WTC11 (cell line): Measurements from ENCODE around the gene SPOUT1. TPM values are rescaled to one million over a fixed set of nuclear protein-coding genes. Genes with fewer than 3 reads are reported as not detected.

Experiments
- total RNA-seq: library from RNA; stranded (reverse); gene quantifications from 3 replicates; pipeline ENCODE4 v1.2.3, GENCODE V29; 2021

Gene SPOUT1
- total RNA-seq, 1 experiment from 2014 or later, result 79.3 TPM

Other genes starting within 250 kb of the SPOUT1 start
- 57.5 to 71.1 TPM (median 64.5 TPM) in 3 replicates for gene DYNC2I2, start 172.9 kb downstream of the SPOUT1 start, total RNA-seq
- 1,083 to 1,129 TPM (median 1,086 TPM) in 3 replicates for gene SET, start 140.6 kb downstream of the SPOUT1 start, total RNA-seq
- 24.1 to 28.9 TPM (median 27.5 TPM) in 3 replicates for gene PKN3, start 127.3 kb downstream of the SPOUT1 start, total RNA-seq
- 39.7 to 46.3 TPM (median 45.2 TPM) in 3 replicates for gene ZDHHC12, start 105.7 kb downstream of the SPOUT1 start, total RNA-seq
- 20.6 to 24.5 TPM (median 23.8 TPM) in 3 replicates for gene ZER1, start 57.9 kb downstream of the SPOUT1 start, total RNA-seq
- gene TBC1D13, start 42.5 kb downstream of the SPOUT1 start, total RNA-seq, result 20.8 to 23.2 TPM (median 21.6 TPM) in 3 replicates
- 25.8 to 28.7 TPM (median 25.8 TPM) in 3 replicates for gene ENDOG, start 11.3 kb downstream of the SPOUT1 start, total RNA-seq
- 31.4 to 34.1 TPM (median 33.0 TPM) in 3 replicates for gene KYAT1, start 52.2 kb upstream of the SPOUT1 start, total RNA-seq
- gene LRRC8A, start 52.3 kb upstream of the SPOUT1 start, total RNA-seq, result 63.8 to 83.5 TPM (median 64.5 TPM) in 3 replicates
- gene PHYHD1, start 91.2 kb upstream of the SPOUT1 start, total RNA-seq, result 14.6 to 21.3 TPM (median 20.0 TPM) in 3 replicates
- gene DOLK, start 117.8 kb upstream of the SPOUT1 start, total RNA-seq, result 14.8 to 15.1 TPM (median 15.1 TPM) in 3 replicates
- 71.3 to 98.9 TPM (median 73.5 TPM) in 3 replicates for gene NUP188, start 117.9 kb upstream of the SPOUT1 start, total RNA-seq
- gene SH3GLB2, start 198.5 kb upstream of the SPOUT1 start, total RNA-seq, result 59.7 to 65.7 TPM (median 62.9 TPM) in 3 replicates
- gene MIGA2, start 206.8 kb upstream of the SPOUT1 start, total RNA-seq, result 39.9 to 61.7 TPM (median 48.0 TPM) in 3 replicates